Fibroblast of mammary gland (primary cell): ENCODE data around the gene PORCN.

Source experiments
- DNase-seq: peaks from one replicate; pipeline ENCODE4 v3.0.0-alpha.2; 2010; ENCODE audit warnings: low read depth
- H3K4me3 ChIP-seq: 2 replicates; pipeline ENCODE4 v1.5.1; 2011; ENCODE audit warnings: low read depth, mild to moderate bottlenecking, low read length, moderate library complexity; ENCODE audit not compliant: control insufficient read depth
- TF ChIP-seq, protein P1 (sequence below): conservative IDR thresholded peaks from 2 replicates; pipeline ENCODE4 v1.5.1; 2011; ENCODE audit warnings: low read depth, low read length, inconsistent platforms; ENCODE audit not compliant: control insufficient read depth, insufficient read depth

PORCN gene

DNA sequence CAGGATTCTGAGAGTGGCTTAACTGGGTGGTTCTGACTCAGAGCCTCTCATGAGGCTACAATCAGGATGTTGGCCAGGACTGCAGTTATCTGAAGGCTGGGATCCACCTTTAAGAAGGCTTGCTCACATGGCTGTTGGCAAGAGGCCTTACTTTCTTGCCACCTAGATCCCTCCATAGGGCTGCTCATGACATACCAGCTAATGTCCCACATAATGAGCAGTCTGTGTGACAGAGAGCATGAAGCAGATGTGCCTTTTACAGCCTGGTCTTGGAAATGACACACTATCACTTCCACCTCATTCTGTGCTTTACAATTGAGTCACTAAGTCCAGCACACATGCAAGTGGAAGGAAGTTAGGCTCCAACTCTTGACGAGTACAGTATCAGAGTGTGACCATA, 61.2 kb downstream of the PORCN start:
- TF ChIP-seq, protein P1, sequence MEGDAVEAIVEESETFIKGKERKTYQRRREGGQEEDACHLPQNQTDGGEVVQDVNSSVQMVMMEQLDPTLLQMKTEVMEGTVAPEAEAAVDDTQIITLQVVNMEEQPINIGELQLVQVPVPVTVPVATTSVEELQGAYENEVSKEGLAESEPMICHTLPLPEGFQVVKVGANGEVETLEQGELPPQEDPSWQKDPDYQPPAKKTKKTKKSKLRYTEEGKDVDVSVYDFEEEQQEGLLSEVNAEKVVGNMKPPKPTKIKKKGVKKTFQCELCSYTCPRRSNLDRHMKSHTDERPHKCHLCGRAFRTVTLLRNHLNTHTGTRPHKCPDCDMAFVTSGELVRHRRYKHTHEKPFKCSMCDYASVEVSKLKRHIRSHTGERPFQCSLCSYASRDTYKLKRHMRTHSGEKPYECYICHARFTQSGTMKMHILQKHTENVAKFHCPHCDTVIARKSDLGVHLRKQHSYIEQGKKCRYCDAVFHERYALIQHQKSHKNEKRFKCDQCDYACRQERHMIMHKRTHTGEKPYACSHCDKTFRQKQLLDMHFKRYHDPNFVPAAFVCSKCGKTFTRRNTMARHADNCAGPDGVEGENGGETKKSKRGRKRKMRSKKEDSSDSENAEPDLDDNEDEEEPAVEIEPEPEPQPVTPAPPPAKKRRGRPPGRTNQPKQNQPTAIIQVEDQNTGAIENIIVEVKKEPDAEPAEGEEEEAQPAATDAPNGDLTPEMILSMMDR = no peak
- no peak overlapping the region for H3K4me3 ChIP-seq
- peak; percentile 65 for DNase-seq
